ENCODE data around the gene CEP57L1. TPM values are rescaled to one million over a fixed set of nuclear protein-coding genes. Genes with fewer than 3 reads are reported as not detected.

The CEP57L1 gene
- total and polyA plus RNA-seq, 9 of the 15 experiments (the other 6 are each of a cell fraction or from before 2014, with no cell fraction given), result 39.4 to 88.6 (median 61.8) TPM

GRCh38 chr6:109092074-109092473 lies 3.2 kb upstream of the CEP57L1 start:
- Histone ChIP-seq H3K4me3 (peak overlapping the region; percentile 84), H3K4me2 (ENCODE audit: insufficient read depth, low read length) (peak overlapping the region; percentile 60), H4K20me1 (replicated peaks; ENCODE audit: control insufficient read depth, insufficient read depth, low read length) (peaks cover 5% of the 10 kb centered on the region; the same call in 1 of the 2 replicates), H3K27ac (ENCODE audit: extremely low read depth, low read depth, low read length) (no peak overlapping the region), H3K27me3 (ENCODE audit: control insufficient read depth in 2 of 2, insufficient read depth in 2 of 2, low read length in 2 of 2) (no peaks in the 10 kb centered on the region), H3K9me3 (replicated peaks; ENCODE audit: control insufficient read depth, insufficient read depth, low read depth, low read length) (no peaks in the 10 kb centered on the region), H3K9me1 (ENCODE audit: control insufficient read depth, insufficient read depth, low read length) (no peaks in the 10 kb centered on the region), H3K4me1 (replicated peaks in 1 of 2; ENCODE audit: control insufficient read depth in 2 of 2, insufficient read depth in 2 of 2, low read length in 2 of 2) (peaks cover 0 to 13% of the 10 kb centered on the region in 2 experiments; a peak in 2 of 5 replicates), H3K9ac (ENCODE audit: insufficient read depth in 1 of 2, low read depth in 2 of 2, low read length in 2 of 2) (peak overlapping the region in 1 of 2 experiments; percentile 94; a peak in 2 of 4 replicates), H3K36me3 (ENCODE audit: control insufficient read depth, insufficient read depth, low read length) (no peaks in the 10 kb centered on the region; the same call in 1 of the 3 replicates), H2AFZ (ENCODE audit: low read depth, low read length) (0 out of 2 replicates have a peak overlapping the region, but pooled peaks have one; percentile 7), H3K79me2 (ENCODE audit: control insufficient read depth, insufficient read depth, low read length) (peaks cover 66% of the 10 kb centered on the region)
- no TSS peak for BruUV-seq (replicated peaks)
- in situ Hi-C loops (cut with MboI) (no loop called here), intact Hi-C loops (cut with micrococcal nuclease) (loop anchor here (5.0 kb wide), 1 partner anchor 70 kb away; no protein-coding TSS in a partner anchor)
- ChIA-PET CTCF (ENCODE audit: low intra/inter-chr PET ratio) (interaction anchor here (0.6 kb wide), 1 partner anchor 78 kb away, joined by 3 read pairs; no protein-coding TSS in a partner anchor), POLR2A (interaction anchor here (0.6 kb wide), 1 partner anchor 264 kb away, joined by 3 read pairs; no protein-coding TSS in a partner anchor)
- WGBS (ENCODE audit: insufficient coverage, low coverage, missing lambda C conversion rate), result 6% methylated on average over 1 of the region's 1 CpG
- ATAC-seq (no peak), DNase-seq (ENCODE audit: extremely low read depth in 1 of 4, low spot score in 3 of 4) (no peak), FAIRE-seq (no peak)
- TF ChIP-seq RCOR1 (IDR thresholded peaks at IDR 0.05; ENCODE audit: borderline replicate concordance in 1 of 2, low read depth in 2 of 2, low read length in 2 of 2) (0 out of 4 replicates have a peak, but pooled peaks of 1 of the 2 experiments have one; percentile 29), ESRRA (IDR thresholded peaks at IDR 0.05; ENCODE audit: borderline replicate concordance, low read depth) (peak; percentile 96), RBM25 (IDR thresholded peaks at IDR 0.05; ENCODE audit: low read depth, low read length, severe bottlenecking) (peak; percentile 89), BCOR (IDR thresholded peaks at IDR 0.05) (peak; percentile 62; the same call in 1 of the 2 replicates), ZBTB33 (CRISPR knock-in tag; IDR thresholded peaks at IDR 0.05) (no peak), ADNP (tag; IDR thresholded peaks at IDR 0.05) (peak; percentile 68), KDM1A (IDR thresholded peaks at IDR 0.05) (peak; percentile 27 to 70; a peak in 2 of 4 replicates), EP300 (IDR thresholded peaks at IDR 0.05; ENCODE audit: low read length) (no peak)
